ENCODE results near the gene RELT. TPM values are rescaled to one million over a fixed set of nuclear protein-coding genes. Genes with fewer than 3 reads are reported as not detected.

Gene RELT
- 92.4 and 97.1 TPM in 2 replicates for total RNA-seq
- 42.9 TPM for total RNA-seq (2013)
- 71.6 and 158 TPM in 2 replicates for polyA plus RNA-seq
- 182 and 214 TPM in 2 replicates for polyA minus RNA-seq

- Histone ChIP-seq H3K4me1 (ENCODE audit: control insufficient read depth in 2 of 2, insufficient read depth in 2 of 2, low read length in 2 of 2) (peaks cover 65 to 83% of the 10 kb centered on the region in 2 donors), H3K4me2 (replicated peaks; ENCODE audit: low read depth, low read length, poor library complexity, severe bottlenecking) (peak within 1 kb of the TSS; percentile 89), H3K9ac (ENCODE audit: low read length) (peak within 1 kb of the TSS; percentile 98), H3K4me3 (ENCODE audit: control extremely low read depth in 1 of 5, extremely low read depth in 1 of 5, insufficient read depth in 1 of 5, low read depth in 2 of 5, low read length in 4 of 5) (peak within 1 kb of the TSS; percentile 62 to 95 (median 92)), H3K27me3 (replicated peaks in 1 of 4; ENCODE audit: control extremely low read depth in 1 of 4, control insufficient read depth in 3 of 4, insufficient read depth in 4 of 4, low read length in 3 of 4) (no peaks in the 10 kb centered on the region), H3K9me3 (ENCODE audit: control extremely low read depth in 1 of 3, control insufficient read depth in 2 of 3, insufficient read depth in 1 of 3, low read length in 2 of 3) (no peaks in the 10 kb centered on the region), H3K79me2 (ENCODE audit: control insufficient read depth, insufficient read depth, low read length) (peaks cover 70% of the 10 kb centered on the region), H4K20me1 (ENCODE audit: control insufficient read depth, insufficient read depth, low read length, poor library complexity, severe bottlenecking) (peaks cover 37% of the 10 kb centered on the region), H3K27ac (ENCODE audit: low read length in 2 of 2) (peak within 1 kb of the TSS; percentile 98), H2AFZ (ENCODE audit: insufficient read depth, low read depth, low read length, poor library complexity, severe bottlenecking) (peak within 1 kb of the TSS; percentile 77), H3K36me3 (replicated peaks in 1 of 2; ENCODE audit: control extremely low read depth in 1 of 2, control insufficient read depth in 1 of 2, extremely low read depth in 1 of 2, insufficient read depth in 2 of 2, low read length in 1 of 2) (peaks cover 0 to 18% of the 10 kb centered on the region in 2 experiments)
- H3K4me1 Mint-ChIP-seq = peaks cover 75% of the 10 kb centered on the region
- under 1% methylated on average over 96 of the region's 96 CpGs for WGBS (ENCODE audit: insufficient coverage)
- CTCF ChIA-PET = interaction anchor here (0.7 to 23.8 kb wide), 4 partner anchors 11 to 271 kb away, joined by 3 to 311 read pairs (median 52); no protein-coding TSS in a partner anchor
- no peaks in the 10 kb centered on the region for H3K27me3 Mint-ChIP-seq
- peak; percentile 97 for DNase-seq
- peak; percentile 87 for ATAC-seq (ENCODE audit: low read depth)
- peak within 1 kb of the TSS; percentile 99 for H3K27ac Mint-ChIP-seq
- H3K9me3 Mint-ChIP-seq (ENCODE audit: insufficient read depth) = no peaks in the 10 kb centered on the region
- POLR2A ChIA-PET = interaction anchor here (0.8 to 2.0 kb wide), 4 partner anchors 9 to 234 kb away, joined by 3 to 13 read pairs (median 4); no protein-coding TSS in a partner anchor
- peak within 1 kb of the TSS; percentile 100 for H3K4me3 Mint-ChIP-seq
- intact Hi-C loops (cut with micrococcal nuclease) = loop anchor here (1.0 to 2.0 kb wide), 5 partner anchors 9 to 561 kb away; partner anchors contain the start of gene ATG16L2
- no peak for TF ChIP-seq EZH2 (IDR thresholded peaks at IDR 0.05; ENCODE audit: borderline replicate concordance, insufficient read depth, low read depth, low read length, poor library complexity, severe bottlenecking)
- TF ChIP-seq CTCF (IDR thresholded peaks at IDR 0.05) = peak; percentile 94
Measured at GRCh38 chr11:73376160-73376802, at the start of gene RELT. RELT (plus strand) TSS chr11:73376399; CDS start chr11:73389137, 12,738 bp downstream.
